ENCODE results near the gene PRDM2.

Gene PRDM2

DNA sequence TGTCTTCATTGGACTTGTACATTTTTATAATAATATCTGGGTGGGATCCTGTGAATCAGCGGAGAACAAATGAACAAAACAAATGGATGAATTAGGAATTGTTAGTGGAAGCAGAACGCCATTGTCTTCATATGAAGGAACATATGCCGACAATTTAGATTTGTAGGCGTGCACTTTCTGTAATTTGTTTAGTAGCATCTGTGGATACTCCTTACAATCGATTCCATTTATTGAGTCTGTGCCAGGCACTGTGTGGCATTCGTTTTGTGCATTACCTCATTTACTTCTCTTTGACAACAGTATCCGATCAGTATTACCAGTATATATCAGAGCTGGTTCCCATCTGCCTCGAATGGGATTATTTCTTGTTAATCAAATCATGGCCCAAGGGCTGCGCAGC lies 61.9 kb downstream of the PRDM2 start:
- TF ChIP-seq POLR2A (IDR thresholded peaks at IDR 0.05; ENCODE audit: extremely low read depth, insufficient read length) (no peak), CTCF (IDR thresholded peaks at IDR 0.05; ENCODE audit: low read depth, low read length) (no peak), MAX (IDR thresholded peaks at IDR 0.05; ENCODE audit: low read depth, low read length) (no peak), MYC (IDR thresholded peaks at IDR 0.05; ENCODE audit: low read depth, low read length) (no peak)

DNA sequence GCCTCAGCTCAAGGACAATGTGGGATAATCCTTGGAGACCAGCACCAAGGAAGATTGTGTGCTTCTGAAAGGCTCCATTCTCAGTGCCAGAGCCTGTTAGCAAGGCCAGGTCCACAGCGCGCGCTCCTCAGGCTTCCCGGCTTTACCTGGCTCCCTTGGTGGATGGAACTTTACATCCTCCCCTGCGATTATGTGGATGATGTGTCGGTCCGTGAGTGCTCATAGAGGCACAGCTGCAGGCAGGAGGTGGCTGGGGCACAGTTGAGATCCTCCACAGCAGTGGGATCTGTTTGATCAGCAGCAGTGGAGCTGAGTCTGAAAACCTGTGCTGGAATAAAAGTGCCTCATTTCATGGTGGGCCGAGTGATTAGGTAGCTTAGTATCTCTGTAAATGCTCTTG lies 62.7 kb downstream of the PRDM2 start:
- DNase-seq (ENCODE audit: low read depth): no peak
- no peak overlapping the region for H3K4me3 ChIP-seq (ENCODE audit: low read depth, low read length)
- TF ChIP-seq POLR2A (IDR thresholded peaks at IDR 0.05; ENCODE audit: extremely low read depth, insufficient read length) (no peak), MYC (IDR thresholded peaks at IDR 0.05; ENCODE audit: low read depth, low read length) (no peak), MAX (IDR thresholded peaks at IDR 0.05; ENCODE audit: low read depth, low read length) (no peak), CTCF (IDR thresholded peaks at IDR 0.05; ENCODE audit: low read depth, low read length) (no peak)

More for the DNA sequence above, 61.9 kb downstream of the PRDM2 start:
- no peak overlapping the region for H3K4me3 ChIP-seq (ENCODE audit: low read depth, low read length)
- DNase-seq (ENCODE audit: low read depth): no peak

- no peak for DNase-seq (ENCODE audit: low read depth)
- no peak overlapping the region for H3K4me3 ChIP-seq (ENCODE audit: low read depth, low read length)
- TF ChIP-seq CTCF (IDR thresholded peaks at IDR 0.05; ENCODE audit: low read depth, low read length): no peak
- TF ChIP-seq MAX (IDR thresholded peaks at IDR 0.05; ENCODE audit: low read depth, low read length): no peak
Observed at GRCh38 chr1:13763222-13763621, 63.2 kb downstream of the PRDM2 start.

DNA sequence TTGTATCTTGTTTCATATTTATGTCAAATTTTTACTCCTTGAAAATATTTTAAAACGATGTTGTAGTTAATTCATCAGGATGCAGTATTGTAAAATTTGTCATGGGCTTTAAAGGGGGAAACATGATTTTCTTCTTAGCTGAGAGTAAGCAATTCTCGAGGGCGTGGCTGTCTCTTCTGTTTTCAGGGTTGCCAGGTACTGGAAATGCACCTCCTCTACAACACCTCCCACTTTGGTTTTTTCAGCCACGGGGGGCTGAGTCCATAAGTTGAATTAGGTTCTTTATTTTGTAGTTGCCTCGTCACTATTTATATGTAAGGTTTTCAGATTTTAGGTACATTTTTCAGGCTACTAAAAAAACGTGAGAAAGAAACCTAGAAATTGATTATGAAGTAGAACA lies 64.0 kb downstream of the PRDM2 start:
- TF ChIP-seq CTCF (IDR thresholded peaks at IDR 0.05; ENCODE audit: low read depth, low read length) (no peak), MAX (IDR thresholded peaks at IDR 0.05; ENCODE audit: low read depth, low read length) (no peak), POLR2A (IDR thresholded peaks at IDR 0.05; ENCODE audit: extremely low read depth, insufficient read length) (no peak), MYC (IDR thresholded peaks at IDR 0.05; ENCODE audit: low read depth, low read length) (no peak)
- no peak for DNase-seq (ENCODE audit: low read depth)
- H3K4me3 ChIP-seq (ENCODE audit: low read depth, low read length): no peak overlapping the region

DNA sequence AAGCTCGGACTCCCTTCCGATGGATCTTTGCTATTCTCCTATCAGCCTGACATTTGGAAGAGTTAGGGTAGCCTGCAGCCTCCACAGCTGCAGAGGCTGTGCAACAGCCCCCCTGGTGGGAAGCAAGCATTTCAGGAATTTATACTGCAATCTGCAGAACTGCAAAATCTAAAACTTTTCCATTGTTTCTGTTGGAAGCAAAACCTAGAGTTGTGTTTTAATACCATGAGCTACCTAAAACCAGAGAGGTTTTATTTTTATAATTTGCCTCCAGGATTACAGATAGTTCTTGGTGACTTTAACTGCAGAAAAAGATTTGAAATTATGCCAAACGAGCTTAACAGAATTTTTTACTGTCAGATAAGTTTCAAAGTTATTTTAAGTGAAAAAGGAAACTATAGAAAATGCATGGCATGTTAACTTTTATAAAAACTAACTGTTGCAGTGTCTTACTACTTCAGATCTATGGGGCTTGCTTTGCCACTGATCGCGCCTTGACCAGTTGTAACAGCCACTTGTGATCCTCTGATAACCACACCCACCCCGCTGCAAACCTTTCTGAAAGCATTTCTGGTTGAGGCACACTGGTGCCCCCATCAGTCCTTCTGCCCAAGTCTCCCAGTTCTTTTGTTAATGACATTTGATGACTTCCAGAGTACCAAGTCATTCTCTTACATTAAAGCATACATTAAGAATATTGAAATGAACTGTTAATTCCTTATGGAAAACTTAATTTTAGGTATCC lies 64.8 kb downstream of the PRDM2 start:
- TF ChIP-seq MYC (IDR thresholded peaks at IDR 0.05; ENCODE audit: low read depth, low read length): no peak
- no peak for TF ChIP-seq POLR2A (IDR thresholded peaks at IDR 0.05; ENCODE audit: extremely low read depth, insufficient read length)
- no peak for TF ChIP-seq CTCF (IDR thresholded peaks at IDR 0.05; ENCODE audit: low read depth, low read length)
- no peak for TF ChIP-seq MAX (IDR thresholded peaks at IDR 0.05; ENCODE audit: low read depth, low read length)
- H3K4me3 ChIP-seq (ENCODE audit: low read depth, low read length): no peak overlapping the region
- DNase-seq (ENCODE audit: low read depth): peak; percentile 16

Data from NB4 (cell line).